GM18867 (cell line): Measurements from ENCODE around the gene KIF25.

ENCODE experiments used
- ATAC-seq: cut with Tn5 transposase; IDR thresholded peaks from one replicate; pipeline ENCODE4 v1.9.1; 2021; ENCODE audit warnings: mild to moderate bottlenecking, moderate library complexity; ENCODE audit not compliant: unreplicated experiment

The KIF25 gene

GRCh38 chr6:167997642-167998041 lies at the start of gene KIF25:
TSS of gene KIF25 (plus strand) at chr6:167997671. CDS start at chr6:168029586, 31,915 bp downstream.
- ATAC-seq = no peak

- ATAC-seq = no peak
These were observed 49.8 kb upstream of the KIF25 start for GRCh38 chr6:167947716-167948115.

GRCh38 chr6:167948716-167949115 lies 48.8 kb upstream of the KIF25 start:
- ATAC-seq = no peak

GRCh38 chr6:167949121-167949684 lies 48.3 kb upstream of the KIF25 start:
- ATAC-seq = no peak

- no peak for ATAC-seq
These were observed 45.5 kb upstream of the KIF25 start for GRCh38 chr6:167951781-167952511.

- ATAC-seq = no peak
These were observed 45.0 kb upstream of the KIF25 start for GRCh38 chr6:167952512-167952859.

- no peak for ATAC-seq
These were observed 43.9 kb upstream of the KIF25 start for GRCh38 chr6:167953551-167953950.

GRCh38 chr6:167954151-167954550 lies 43.3 kb upstream of the KIF25 start:
- ATAC-seq = no peak

- ATAC-seq = no peak
These were observed 41.0 kb upstream of the KIF25 start for GRCh38 chr6:167956491-167956890.

- no peak for ATAC-seq
These were observed 40.4 kb upstream of the KIF25 start for GRCh38 chr6:167956983-167957492.

GRCh38 chr6:167957626-167958025 lies 39.8 kb upstream of the KIF25 start:
- no peak for ATAC-seq

GRCh38 chr6:167960579-167960978 lies 36.9 kb upstream of the KIF25 start:
- no peak for ATAC-seq

- ATAC-seq = no peak
These were observed 34.8 kb upstream of the KIF25 start for GRCh38 chr6:167962711-167963110.

GRCh38 chr6:167963589-167964057 lies 33.8 kb upstream of the KIF25 start:
- no peak for ATAC-seq

- no peak for ATAC-seq
These were observed 31.6 kb upstream of the KIF25 start for GRCh38 chr6:167965592-167966539.

GRCh38 chr6:167966540-167966905 lies 30.9 kb upstream of the KIF25 start:
- no peak for ATAC-seq

- ATAC-seq = no peak
These were observed 29.4 kb upstream of the KIF25 start for GRCh38 chr6:167968091-167968490.

- ATAC-seq = no peak
These were observed 27.2 kb upstream of the KIF25 start for GRCh38 chr6:167970230-167970629.

GRCh38 chr6:167972193-167972592 lies 25.3 kb upstream of the KIF25 start:
- no peak for ATAC-seq

GRCh38 chr6:167973148-167973885 lies 24.2 kb upstream of the KIF25 start:
- ATAC-seq = no peak
